Testis (tissue), 3 donors: ENCODE measurements around the gene OSBPL8. TPM values are rescaled to one million over a fixed set of nuclear protein-coding genes. Genes with fewer than 3 reads are reported as not detected.
"Not testable (repeated sequence)": the region's sequence is repeated elsewhere in the genome, so short reads cannot be mapped to it uniquely, and the experiment has no call there.

ENCODE experiments used
- DNase-seq: peaks from one replicate; pipeline ENCODE4 v3.0.0-alpha.2; 2019
- H3K27ac ChIP-seq, 2 donors: fragments of 200-600 bp; sonication (generic); one replicate each; pipeline ENCODE4 v1.5.1; 2019
- H3K27me3 ChIP-seq: fragments of 200-600 bp; sonication (generic); one replicate; pipeline ENCODE4 v1.5.1; 2019
- H3K36me3 ChIP-seq: fragments of 200-600 bp; sonication (generic); one replicate; pipeline ENCODE4 v1.5.1; 2017; ENCODE audit warnings: low read depth; ENCODE audit errors: missing control alignments
- H3K4me1 ChIP-seq: fragments of 200-600 bp; sonication (generic); one replicate; pipeline ENCODE4 v1.5.1; 2019
- H3K4me3 ChIP-seq, 2 donors: fragments of 200-600 bp; sonication (generic); one replicate each; pipeline ENCODE4 v1.5.1; 2017 to 2019
- H3K9me3 ChIP-seq: fragments of 200-600 bp; sonication (generic); one replicate; pipeline ENCODE4 v1.5.1; 2017
- CTCF ChIP-seq, 3 experiments: fragments of 450-650 bp in 2 of 3; fragments of 200-600 bp in 1 of 3; sonication (generic) in 1 of 3; IDR thresholded peaks; one replicate each; pipeline ENCODE4 v1.5.1; 2016 to 2019; ENCODE audit warnings: antibody characterized with exemption in 3 of 3, mild to moderate bottlenecking in 2 of 3, moderate library complexity in 1 of 3
- POLR2A ChIP-seq: fragments of 450-650 bp; IDR thresholded peaks from one replicate; pipeline ENCODE4 v1.6.1; 2017; ENCODE audit warnings: antibody characterized with exemption, mild to moderate bottlenecking, moderate library complexity
- WGBS, 2 donors: methylation state at CpG; one replicate each; pipeline ENCODE4 v1.1.5; 2018; 5-methylcytosine and 5-hydroxymethylcytosine counted together
- intact Hi-C: fragments of 100-400 bp; cut with DNase I; formaldehyde crosslinking; loops from one replicate; pipeline ENCODE4 v1.15.1; 2023; ENCODE audit warnings: low total_unique reads
- polyA plus RNA-seq: library from polyadenylated mRNA; stranded (reverse); fragments of 350-450 nt; fragmentation: Illumina TruSeq; extraction: RNeasy Lipid Tissue Mini Kit (QIAGEN cat#74804); gene quantifications from one replicate; pipeline ENCODE4 v1.2.3, GENCODE V29; 2014; ENCODE audit warnings: low read depth, low replicate concordance; ENCODE audit not compliant: insufficient read depth
- total RNA-seq, 2 donors: library from RNA; depleted of rRNA; stranded (reverse); fragments of >200 nt; gene quantifications; one replicate each; pipeline ENCODE4 v1.2.3, GENCODE V29; 2016

Gene OSBPL8
- total and polyA plus RNA-seq, 3 donors from 2014 or later = 19.1 to 77.5 (median 64.3) TPM

GRCh38 chr12:76384560-76384959 is 175.0 kb downstream of the OSBPL8 start:
- no peak for DNase-seq
- H3K9me3 ChIP-seq = no peaks in the 10 kb centered on the region
- H3K27me3 ChIP-seq = no peaks in the 10 kb centered on the region
- no peak for TF ChIP-seq POLR2A
- no peak for TF ChIP-seq CTCF (IDR thresholded peaks at IDR 0.05)
- no peaks in the 10 kb centered on the region for H3K36me3 ChIP-seq
- intact Hi-C loops = no loop called here
- 98 to 100% methylated on average over 2 of the region's 2 CpGs for WGBS, 2 donors
- H3K4me1 ChIP-seq = no peaks in the 10 kb centered on the region
- H3K4me3 ChIP-seq = no peak overlapping the region
- no peak overlapping the region for H3K27ac ChIP-seq

DNA sequence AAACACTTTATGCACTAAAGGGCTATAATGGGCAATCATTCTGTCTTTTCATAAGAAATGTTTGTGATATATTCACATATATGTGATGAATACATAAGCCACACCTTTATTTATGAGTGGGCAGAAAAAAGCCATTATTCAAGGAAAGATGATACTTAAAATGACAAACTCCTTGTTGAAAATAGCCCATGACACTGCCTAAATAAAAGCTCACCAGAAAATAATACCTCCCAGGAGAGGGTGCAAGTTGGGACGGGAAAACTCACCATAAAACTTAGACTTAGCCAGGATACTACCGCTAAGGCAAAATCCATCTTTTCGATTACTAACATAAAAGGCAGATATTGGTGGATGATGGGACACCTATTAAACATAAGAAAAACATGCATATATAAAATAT is 175.6 kb downstream of the OSBPL8 start:
- TF ChIP-seq CTCF (IDR thresholded peaks at IDR 0.05) = no peak
- TF ChIP-seq POLR2A = no peak
- 90 to 97% methylated on average over 3 of the region's 3 CpGs for WGBS, 2 donors
- Histone ChIP-seq H3K27ac (no peak overlapping the region), H3K9me3 (no peaks in the 10 kb centered on the region), H3K4me1 (no peaks in the 10 kb centered on the region), H3K36me3 (no peaks in the 10 kb centered on the region), H3K4me3 (no peak overlapping the region), H3K27me3 (no peaks in the 10 kb centered on the region)
- intact Hi-C loops = no loop called here
- no peak for DNase-seq

DNA sequence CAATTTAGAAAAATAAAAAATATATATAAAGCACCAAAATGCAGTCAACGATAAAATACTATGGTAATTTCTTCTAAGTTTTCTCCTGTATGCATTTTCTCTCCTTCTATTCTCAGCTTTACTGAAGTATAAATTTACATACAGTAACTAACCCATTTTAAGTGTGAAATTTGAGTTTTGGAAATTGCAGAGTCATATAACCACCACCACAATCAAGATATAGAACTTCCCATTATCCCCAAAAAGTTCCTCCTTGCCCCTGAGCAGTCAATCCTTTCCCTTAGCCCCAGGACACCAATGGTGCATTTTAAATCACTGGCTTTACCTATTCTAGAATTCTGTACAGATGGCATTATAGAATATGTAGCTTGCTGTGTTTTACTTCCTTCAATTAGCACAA is 180.3 kb downstream of the OSBPL8 start:
- DNase-seq = no peak
- Histone ChIP-seq H3K27me3 (no peaks in the 10 kb centered on the region), H3K36me3 (no peaks in the 10 kb centered on the region), H3K4me1 (no peaks in the 10 kb centered on the region), H3K27ac (no peak overlapping the region), H3K4me3 (no peak overlapping the region), H3K9me3 (no peaks in the 10 kb centered on the region)
- intact Hi-C loops = no loop called here
- 90 to 95% methylated on average over 1 of the region's 1 CpG for WGBS, 2 donors
- no peak for TF ChIP-seq POLR2A
- TF ChIP-seq CTCF (IDR thresholded peaks at IDR 0.05) = no peak

DNA sequence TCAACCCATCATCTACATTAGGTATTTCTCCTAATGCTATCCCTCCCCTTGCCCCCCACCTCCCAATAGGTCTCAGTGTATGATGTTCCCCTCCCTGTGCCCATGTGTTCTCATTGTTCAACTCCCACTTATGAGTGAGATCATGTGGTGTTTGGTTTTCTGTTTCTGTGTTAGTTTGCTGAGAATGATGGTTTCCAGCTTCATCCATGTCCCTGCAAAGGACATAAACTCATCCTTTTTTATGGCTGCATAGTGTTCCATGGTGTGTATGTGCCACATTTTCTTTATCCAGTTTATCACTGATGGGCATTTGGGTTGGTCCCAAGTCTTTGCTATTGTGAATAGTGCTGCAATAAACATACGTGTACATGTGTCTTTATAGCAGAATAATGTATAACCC is 182.7 kb downstream of the OSBPL8 start:
- H3K36me3 ChIP-seq, DNase-seq, H3K27ac ChIP-seq, H3K4me3 ChIP-seq, intact Hi-C loops, H3K4me1 ChIP-seq, H3K27me3 ChIP-seq, H3K9me3 ChIP-seq: not testable (repeated sequence)
- 78 to 95% methylated on average over 1 of the region's 1 CpG for WGBS, 2 donors

- H3K27me3 ChIP-seq = no peaks in the 10 kb centered on the region
- TF ChIP-seq CTCF (IDR thresholded peaks at IDR 0.05) = no peak
- TF ChIP-seq POLR2A = no peak
- no peaks in the 10 kb centered on the region for H3K36me3 ChIP-seq
- no peaks in the 10 kb centered on the region for H3K4me1 ChIP-seq
- DNase-seq = no peak
- intact Hi-C loops = no loop called here
- no peak overlapping the region for H3K27ac ChIP-seq
- H3K9me3 ChIP-seq = no peaks in the 10 kb centered on the region
- H3K4me3 ChIP-seq = no peak overlapping the region
These were observed 183.6 kb downstream of the OSBPL8 start for GRCh38 chr12:76375939-76376338.
